K562 (cell line): Measurements from ENCODE around the gene CCDC71L. TPM values are rescaled to one million over a fixed set of nuclear protein-coding genes. Genes with fewer than 3 reads are reported as not detected.
A peak's percentile ranks its signal among the peaks of the same experiment; 100 is the strongest.

ENCODE experiments used
- CLOCK ChIP-seq: fragments of 250-450 bp; sonication (Bioruptor Pico); IDR thresholded peaks from 2 replicates; pipeline ENCODE4 v1.4.0; 2020; ENCODE audit warnings: mild to moderate bottlenecking, moderate library complexity, borderline replicate concordance
- ELF1 ChIP-seq: fragments of 200-800 bp; sonication (Bioruptor generic); IDR thresholded peaks from 2 replicates; pipeline ENCODE4 v1.6.1; 2016; ENCODE audit warnings: missing genetic modification characterization, missing compliant biosample characterization
- L3MBTL2 ChIP-seq: fragments of 450-650 bp; IDR thresholded peaks from 2 replicates; pipeline ENCODE4 v1.6.1; 2016; ENCODE audit warnings: mild to moderate bottlenecking, moderate library complexity
- MYC ChIP-seq, 2 experiments: fragments of 250-450 bp in 1 of 2; sonication (Bioruptor Pico) in 1 of 2; IDR thresholded peaks; 2 replicates each; pipeline versions ENCODE4 v1.5.1 to v1.6.1; 2012 to 2021; ENCODE audit warnings: low read depth in 2 of 2, borderline replicate concordance in 1 of 2, improper control_type of control experiment in 1 of 2, low read length in 1 of 2, mild to moderate bottlenecking in 1 of 2, moderate library complexity in 1 of 2
- NCOR1 ChIP-seq: fragments of 450-650 bp; IDR thresholded peaks from 2 replicates; pipeline ENCODE4 v1.6.1; 2016; ENCODE audit warnings: mild to moderate bottlenecking, moderate library complexity
- PHB ChIP-seq: fragments of 250-450 bp; sonication (Bioruptor Pico); IDR thresholded peaks from 2 replicates; pipeline ENCODE4 v1.5.0; 2021
- PKNOX1 ChIP-seq: fragments of 450-650 bp; IDR thresholded peaks from 2 replicates; pipeline ENCODE4 v1.6.1; 2016
- RERE ChIP-seq: sonication (generic); formaldehyde crosslinking; IDR thresholded peaks from 2 replicates; pipeline ENCODE4 v1.8.0; 2023; ENCODE audit warnings: missing genetic modification reagents, mild to moderate bottlenecking, borderline replicate concordance
- TSC22D4 ChIP-seq: fragments of 450-650 bp; IDR thresholded peaks from 2 replicates; pipeline ENCODE4 v1.6.1; 2016; ENCODE audit warnings: missing genetic modification characterization, missing biosample characterization, control low read depth
- YBX1 ChIP-seq: fragments of 450-650 bp; IDR thresholded peaks from 2 replicates; pipeline ENCODE4 v1.7.1; 2016; ENCODE audit warnings: mild to moderate bottlenecking
- ZNF3 ChIP-seq: fragments of 250-450 bp; sonication (Bioruptor Pico); IDR thresholded peaks from 2 replicates; pipeline ENCODE4 v1.5.0; 2021; ENCODE audit warnings: mild to moderate bottlenecking, moderate library complexity
- polyA plus RNA-seq, 8 experiments: library from polyadenylated mRNA; depleted of rRNA in 4 of 8; stranded (reverse) in 5 of 8; unstranded in 3 of 8; fragments of >200 nt; fragmentation: Nextera tagmentation in 2 of 8; fragmentation: Illumina TruSeq in 1 of 8; extraction: Ambion mirVana in 2 of 8; extraction: Trizol in 1 of 8; gene quantifications; 2 replicates each; pipeline versions ENCODE4 v1.2.1 to v1.2.3, GENCODE V29; 2011 to 2014; ENCODE audit warnings: inconsistent platforms in 1 of 8, missing spikeins in 1 of 8
- total RNA-seq, 7 experiments: library from RNA; depleted of rRNA in 6 of 7; stranded (reverse); fragments of >200 nt in 6 of 7; fragmentation: Illumina TruSeq in 2 of 7; extraction: Trizol in 2 of 7; gene quantifications; 2 replicates each; pipeline versions ENCODE4 v1.2.1 to v1.2.3, GENCODE V29; 2011 to 2021; ENCODE audit warnings: low replicate concordance in 1 of 7

CCDC71L gene
- total and polyA plus RNA-seq, 9 of the 15 experiments (the other 6 are each of a cell fraction or from before 2014, with no cell fraction given) = 5.7 to 108 (median 25.4) TPM

GRCh38 chr7:106618480-106618879, 42.5 kb downstream of the CCDC71L start (continued):
- TF ChIP-seq MYC (IDR thresholded peaks at IDR 0.05; ENCODE audit: low read depth, low read length) (peak; percentile 50), MYC (CRISPR knock-in tag; IDR thresholded peaks at IDR 0.05; ENCODE audit: borderline replicate concordance, low read depth) (no peak), TSC22D4 (tag) (no peak), ZNF3 (CRISPR knock-in tag) (no peak), PHB (CRISPR knock-in tag) (no peak), PKNOX1 (peak; percentile 84), NCOR1 (0 out of 2 replicates have a peak, but pooled peaks have one; percentile 2), CLOCK (CRISPR knock-in tag) (no peak), YBX1 (no peak), L3MBTL2 (0 out of 2 replicates have a peak, but pooled peaks have one; percentile 43), RERE (no peak), ELF1 (tag) (no peak)
